Heart left ventricle (tissue), 13 donors: ENCODE results near the gene C2orf49.

ENCODE experiments used
- POLR2A ChIP-seq, 2 donors: fragments of 450-650 bp; IDR thresholded peaks; one replicate each; pipeline ENCODE4 v1.6.1; 2017; ENCODE audit warnings: antibody characterized with exemption in 2 of 2, mild to moderate bottlenecking in 2 of 2, moderate library complexity in 2 of 2
- TF ChIP-seq, protein P1 (sequence below), 12 donors: fragments of 200-600 bp; sonication (generic) in 4 of 12; IDR thresholded peaks; one replicate each; pipeline versions ENCODE4 v1.5.0 to v1.8.0; 2018 to 2022; ENCODE audit warnings: antibody characterized with exemption in 12 of 12, mild to moderate bottlenecking in 5 of 12
- donor health status: ischemic (EF 13 %, LVEDD 7.1; RV severe dilation, severe dysfunction).
- donor health status: DM: no; HTN: yes; CAD: no.
- donor health status: DM: no; HTN: no; CAD: no.
- donor health status: ischemic (EF 25% LVEDD 6.9; RV normal size, moderate dysfunction).
- donor health status: ischemic (EF 25% LVEDD 5.7; RV mildly dilated, moderate dysfunction).
- donor health status: ischemic (EF 35%, LVEDD 5.7; RV mildly dilated, moderate dysfunction).
- donor health status: nonischemic (EF 11% LVEDD 7.7; RV severe dilation, severe dysfunction).
- donor health status: DM: yes; HTN: yes; CAD: no.
- donor health status: PGD.
- donor health status: ischemic (EF 29% LVEDD 5.4; RV normal size, mild dysfunction).
- donor health status: nonischemic (EF 23%, LVEDD 6.1; RV moderate dilation, normal function).

DNA sequence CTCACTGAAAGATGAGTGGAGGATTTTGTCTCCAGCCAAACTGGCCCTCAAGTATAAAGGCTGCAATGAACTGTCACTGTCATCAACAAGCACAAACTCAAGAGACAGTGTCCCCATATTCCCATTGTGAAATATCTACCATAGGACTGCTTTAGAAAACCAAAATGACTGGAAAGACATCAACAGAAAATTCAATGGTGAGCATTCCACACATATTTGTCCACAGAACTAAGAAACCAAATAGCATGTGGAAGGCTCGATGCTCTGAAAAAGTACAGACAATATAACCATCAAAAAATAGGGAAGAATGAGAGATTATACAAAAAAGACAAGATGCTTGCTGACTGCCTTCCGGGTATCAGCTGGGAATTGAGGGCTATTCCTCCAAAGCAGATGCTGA, 45.4 kb upstream of the C2orf49 start:
- TF ChIP-seq, protein P1, sequence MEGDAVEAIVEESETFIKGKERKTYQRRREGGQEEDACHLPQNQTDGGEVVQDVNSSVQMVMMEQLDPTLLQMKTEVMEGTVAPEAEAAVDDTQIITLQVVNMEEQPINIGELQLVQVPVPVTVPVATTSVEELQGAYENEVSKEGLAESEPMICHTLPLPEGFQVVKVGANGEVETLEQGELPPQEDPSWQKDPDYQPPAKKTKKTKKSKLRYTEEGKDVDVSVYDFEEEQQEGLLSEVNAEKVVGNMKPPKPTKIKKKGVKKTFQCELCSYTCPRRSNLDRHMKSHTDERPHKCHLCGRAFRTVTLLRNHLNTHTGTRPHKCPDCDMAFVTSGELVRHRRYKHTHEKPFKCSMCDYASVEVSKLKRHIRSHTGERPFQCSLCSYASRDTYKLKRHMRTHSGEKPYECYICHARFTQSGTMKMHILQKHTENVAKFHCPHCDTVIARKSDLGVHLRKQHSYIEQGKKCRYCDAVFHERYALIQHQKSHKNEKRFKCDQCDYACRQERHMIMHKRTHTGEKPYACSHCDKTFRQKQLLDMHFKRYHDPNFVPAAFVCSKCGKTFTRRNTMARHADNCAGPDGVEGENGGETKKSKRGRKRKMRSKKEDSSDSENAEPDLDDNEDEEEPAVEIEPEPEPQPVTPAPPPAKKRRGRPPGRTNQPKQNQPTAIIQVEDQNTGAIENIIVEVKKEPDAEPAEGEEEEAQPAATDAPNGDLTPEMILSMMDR (IDR thresholded peaks at IDR 0.05) = no peak
- no peak for TF ChIP-seq POLR2A (IDR thresholded peaks at IDR 0.05)
